Mesenchymal stem cell (in vitro differentiated cells and primary cell): ENCODE measurements around the gene THSD7A.

Source experiments
- DNase-seq: peaks from one replicate; pipeline ENCODE4 v3.0.0-alpha.2; 2013
- H2AFZ ChIP-seq: one replicate; pipeline ENCODE4 v1.6.1; 2013; ENCODE audit warnings: low read depth, mild to moderate bottlenecking, control low read depth, inconsistent platforms, low read length, moderate library complexity
- H2AK5ac ChIP-seq: 2 replicates; pipeline ENCODE4 v1.6.1; 2013; ENCODE audit warnings: low read length, moderate library complexity, mild to moderate bottlenecking, inconsistent platforms; ENCODE audit not compliant: severe bottlenecking
- H2BK120ac ChIP-seq: one replicate; pipeline ENCODE4 v1.6.1; 2013; ENCODE audit warnings: low read depth, mild to moderate bottlenecking, inconsistent platforms, low read length, moderate library complexity
- H2BK12ac ChIP-seq, 2 experiments: one replicate each; pipeline ENCODE4 v1.6.1; 2013; ENCODE audit warnings: inconsistent platforms in 2 of 2, low read length in 2 of 2, mild to moderate bottlenecking in 2 of 2, moderate library complexity in 2 of 2, control low read depth in 1 of 2
- H2BK15ac ChIP-seq: one replicate; pipeline ENCODE4 v1.6.1; 2013; ENCODE audit warnings: mild to moderate bottlenecking, low read depth, inconsistent platforms; ENCODE audit not compliant: poor library complexity, severe bottlenecking
- H2BK5ac ChIP-seq: 2 replicates; pipeline ENCODE4 v1.6.1; 2013; ENCODE audit warnings: low read depth, mild to moderate bottlenecking, low read length, control low read depth, inconsistent platforms; ENCODE audit not compliant: poor library complexity, severe bottlenecking
- H3K14ac ChIP-seq, 2 experiments: one replicate each; pipeline ENCODE4 v1.6.1; 2013; ENCODE audit warnings: inconsistent platforms in 2 of 2, low read length in 2 of 2, control low read depth in 1 of 2, mild to moderate bottlenecking in 1 of 2, moderate library complexity in 1 of 2
- H3K18ac ChIP-seq, 2 experiments: one replicate each; pipeline ENCODE4 v1.6.1; 2013; ENCODE audit warnings: inconsistent platforms in 2 of 2, low read length in 2 of 2, control low read depth in 1 of 2, low read depth in 1 of 2, mild to moderate bottlenecking in 1 of 2
- H3K23ac ChIP-seq, 2 experiments: one replicate each; pipeline ENCODE4 v1.6.1; 2013; ENCODE audit warnings: inconsistent platforms in 2 of 2, low read length in 2 of 2, mild to moderate bottlenecking in 2 of 2, moderate library complexity in 2 of 2, control low read depth in 1 of 2
- H3K27ac ChIP-seq: 2 replicates; pipeline ENCODE4 v1.5.1; 2013; ENCODE audit warnings: mild to moderate bottlenecking, moderate library complexity, low read length, control low read depth, inconsistent platforms; ENCODE audit not compliant: poor library complexity, severe bottlenecking
- H3K27me3 ChIP-seq, 2 experiments: 2 replicates each; pipeline versions ENCODE4 v1.6.1 to v1.7.0; 2013; ENCODE audit warnings: low read length in 2 of 2, mild to moderate bottlenecking in 2 of 2, moderate library complexity in 2 of 2, control low read depth in 1 of 2, inconsistent platforms in 1 of 2; ENCODE audit not compliant: control insufficient read depth in 1 of 2, insufficient read depth in 1 of 2
- H3K36me3 ChIP-seq, 2 experiments: 2 replicates each; pipeline versions ENCODE4 v1.6.1 to v1.7.0; 2013; ENCODE audit warnings: low read length in 2 of 2, control low read depth in 1 of 2, inconsistent platforms in 1 of 2, low read depth in 1 of 2, mild to moderate bottlenecking in 1 of 2; ENCODE audit not compliant: insufficient read depth in 2 of 2, control insufficient read depth in 1 of 2
- H3K4ac ChIP-seq, 2 experiments: one replicate each; pipeline ENCODE4 v1.6.1; 2013; ENCODE audit warnings: inconsistent platforms in 2 of 2, low read length in 2 of 2, mild to moderate bottlenecking in 2 of 2, moderate library complexity in 2 of 2, control low read depth in 1 of 2, low read depth in 1 of 2
- H3K4me1 ChIP-seq: 2 replicates; pipeline ENCODE4 v1.6.1; 2013; ENCODE audit warnings: low read depth, low read length, control low read depth; ENCODE audit not compliant: control insufficient read depth, insufficient read depth
- H3K4me2 ChIP-seq: 2 replicates; pipeline ENCODE4 v1.6.1; 2013; ENCODE audit warnings: low read length, mild to moderate bottlenecking, inconsistent platforms; ENCODE audit not compliant: poor library complexity, severe bottlenecking
- H3K4me3 ChIP-seq, 2 experiments: 2 replicates each; pipeline versions ENCODE4 v1.5.1 to v1.7.0; 2013; ENCODE audit warnings: low read length in 2 of 2, mild to moderate bottlenecking in 2 of 2, control low read depth in 1 of 2, low read depth in 1 of 2; ENCODE audit not compliant: insufficient read depth in 1 of 2
- H3K79me1 ChIP-seq: replicated peaks from 2 replicates; pipeline ENCODE4 v1.6.1; 2013; ENCODE audit warnings: mild to moderate bottlenecking, control low read depth, low read length, inconsistent platforms; ENCODE audit not compliant: poor library complexity, severe bottlenecking
- H3K9ac ChIP-seq: 2 replicates; pipeline ENCODE4 v1.7.0; 2013; ENCODE audit warnings: mild to moderate bottlenecking, low read length, moderate library complexity
- H3K9me3 ChIP-seq: 2 replicates; pipeline ENCODE4 v1.7.0; 2013; ENCODE audit warnings: mild to moderate bottlenecking, low read length; ENCODE audit not compliant: control insufficient read depth
- H4K8ac ChIP-seq: one replicate; pipeline ENCODE4 v1.6.1; 2013; ENCODE audit warnings: inconsistent platforms, mild to moderate bottlenecking, low read length, moderate library complexity
- H4K91ac ChIP-seq: one replicate; pipeline ENCODE4 v1.6.1; 2013; ENCODE audit warnings: mild to moderate bottlenecking, low read length, inconsistent platforms
- WGBS: methylation state at CpG from one replicate; pipeline ENCODE4 v1.1.7; 2013; ENCODE audit warnings: mixed read lengths; 5-methylcytosine and 5-hydroxymethylcytosine counted together

THSD7A gene

DNA sequence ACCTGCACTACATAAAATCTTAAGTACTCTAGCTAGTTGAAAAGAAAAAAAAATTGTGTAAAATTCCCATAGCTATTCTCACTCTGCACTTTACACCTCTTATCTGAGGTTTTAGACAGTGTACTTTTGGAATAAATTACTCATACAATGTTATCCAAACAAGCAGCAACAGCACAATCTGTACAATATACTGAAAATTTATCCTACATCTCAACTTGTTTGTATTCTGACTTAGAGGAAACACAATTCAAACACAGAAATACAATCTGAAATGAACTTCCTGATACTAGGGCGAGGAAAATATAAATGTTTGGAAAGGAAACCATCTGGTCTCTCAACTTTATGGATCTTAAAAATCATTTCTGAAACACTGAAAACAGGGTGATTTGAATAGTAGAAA, 381.7 kb downstream of the THSD7A start:
- no peak overlapping the region for H4K91ac ChIP-seq
- WGBS: no CpG with 5 or more reads among the region's 1 CpG

DNA sequence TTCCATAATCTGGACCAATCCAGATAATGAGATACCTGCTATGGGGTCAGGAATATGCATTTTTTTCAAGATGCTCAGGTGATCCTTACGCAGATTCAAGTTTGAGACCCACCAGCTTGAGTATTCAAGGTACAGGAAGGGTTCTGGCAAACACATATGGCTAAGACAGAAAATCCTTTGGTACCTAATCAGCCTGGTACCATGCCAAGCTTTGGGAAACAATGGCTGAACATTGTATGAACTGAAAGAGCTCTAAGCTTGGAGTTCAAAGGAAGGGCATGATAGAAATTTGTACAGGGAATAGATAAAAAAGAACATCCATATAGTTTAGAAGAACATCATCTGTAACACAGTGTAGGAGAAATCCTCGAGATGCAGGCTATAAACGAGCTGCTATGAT, 382.7 kb downstream of the THSD7A start:
- H3K4me3 ChIP-seq: no peak overlapping the region
- no peak overlapping the region for H2AK5ac ChIP-seq
- H2AFZ ChIP-seq: no peak overlapping the region
- no peak for DNase-seq
- H3K14ac ChIP-seq: no peak overlapping the region
- no peak overlapping the region for H4K91ac ChIP-seq
- no peak overlapping the region for H3K4ac ChIP-seq
- no peak overlapping the region for H2BK5ac ChIP-seq
- WGBS: 87% methylated on average over 3 of the region's 3 CpGs
- H3K27ac ChIP-seq: no peak overlapping the region
- no peaks in the 10 kb centered on the region for H3K9me3 ChIP-seq
- no peaks in the 10 kb centered on the region for H3K79me1 ChIP-seq
- no peaks in the 10 kb centered on the region for H3K27me3 ChIP-seq
- no peak overlapping the region for H3K23ac ChIP-seq
- H3K4me2 ChIP-seq: no peak overlapping the region
- H4K8ac ChIP-seq: no peak overlapping the region
- no peak overlapping the region for H2BK15ac ChIP-seq
- no peak overlapping the region for H2BK12ac ChIP-seq
- H3K18ac ChIP-seq: no peak overlapping the region
- no peak overlapping the region for H3K9ac ChIP-seq
- H3K4me1 ChIP-seq: no peaks in the 10 kb centered on the region
- no peaks in the 10 kb centered on the region for H3K36me3 ChIP-seq
- no peak overlapping the region for H2BK120ac ChIP-seq

More for the DNA sequence above, 381.7 kb downstream of the THSD7A start:
- no peak overlapping the region for H2BK120ac ChIP-seq
- H3K9me3 ChIP-seq: no peaks in the 10 kb centered on the region
- H3K79me1 ChIP-seq: no peaks in the 10 kb centered on the region
- H3K27me3 ChIP-seq: no peaks in the 10 kb centered on the region
- H2AK5ac ChIP-seq: no peak overlapping the region
- H2BK15ac ChIP-seq: no peak overlapping the region
- H3K4me3 ChIP-seq: no peak overlapping the region
- H3K4me2 ChIP-seq: no peak overlapping the region
- DNase-seq: peak; percentile 40
- no peak overlapping the region for H3K27ac ChIP-seq
- no peak overlapping the region for H2AFZ ChIP-seq
- no peak overlapping the region for H2BK12ac ChIP-seq
- H3K4ac ChIP-seq: no peak overlapping the region
- H3K36me3 ChIP-seq: no peaks in the 10 kb centered on the region
- no peak overlapping the region for H3K14ac ChIP-seq
- no peaks in the 10 kb centered on the region for H3K4me1 ChIP-seq
- H3K9ac ChIP-seq: no peak overlapping the region
- no peak overlapping the region for H2BK5ac ChIP-seq
- H3K23ac ChIP-seq: no peak overlapping the region
- no peak overlapping the region for H3K18ac ChIP-seq
- H4K8ac ChIP-seq: no peak overlapping the region

DNA sequence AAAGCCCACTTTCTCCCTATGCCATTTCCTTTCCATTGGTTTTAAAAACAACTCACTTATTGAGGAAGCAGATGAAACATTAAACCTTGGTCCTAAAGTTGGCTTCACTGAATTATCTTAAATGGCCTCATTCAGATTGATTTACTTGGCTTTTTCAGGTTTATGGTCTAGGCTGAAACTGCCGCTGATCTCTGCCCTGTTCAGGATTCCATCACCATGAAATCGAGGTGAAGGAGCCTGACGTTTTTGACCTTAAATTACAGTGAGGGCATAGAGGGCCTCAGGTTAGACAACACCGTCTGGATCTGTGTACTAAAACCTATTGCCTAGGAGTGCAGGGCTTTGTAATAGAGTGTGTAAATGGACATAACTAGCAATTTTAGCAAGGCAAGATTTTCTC, 383.7 kb downstream of the THSD7A start:
- Histone ChIP-seq H3K79me1 (no peaks in the 10 kb centered on the region), H3K4ac (peak overlapping the region in 1 of 2 experiments; percentile 64), H2BK12ac (no peak overlapping the region), H3K4me3 (no peak overlapping the region), H3K18ac (no peak overlapping the region), H2BK120ac (peak overlapping the region; percentile 8), H3K23ac (no peak overlapping the region), H3K9ac (no peak overlapping the region), H3K9me3 (no peaks in the 10 kb centered on the region), H3K36me3 (no peaks in the 10 kb centered on the region), H4K8ac (no peak overlapping the region), H4K91ac (no peak overlapping the region), H2BK5ac (no peak overlapping the region), H3K27ac (no peak overlapping the region), H3K14ac (no peak overlapping the region), H3K4me1 (no peaks in the 10 kb centered on the region), H2BK15ac (no peak overlapping the region), H2AK5ac (no peak overlapping the region), H2AFZ (no peak overlapping the region), H3K4me2 (no peak overlapping the region), H3K27me3 (no peaks in the 10 kb centered on the region)
- WGBS: 62% methylated on average over 4 of the region's 4 CpGs
- DNase-seq: no peak

DNA sequence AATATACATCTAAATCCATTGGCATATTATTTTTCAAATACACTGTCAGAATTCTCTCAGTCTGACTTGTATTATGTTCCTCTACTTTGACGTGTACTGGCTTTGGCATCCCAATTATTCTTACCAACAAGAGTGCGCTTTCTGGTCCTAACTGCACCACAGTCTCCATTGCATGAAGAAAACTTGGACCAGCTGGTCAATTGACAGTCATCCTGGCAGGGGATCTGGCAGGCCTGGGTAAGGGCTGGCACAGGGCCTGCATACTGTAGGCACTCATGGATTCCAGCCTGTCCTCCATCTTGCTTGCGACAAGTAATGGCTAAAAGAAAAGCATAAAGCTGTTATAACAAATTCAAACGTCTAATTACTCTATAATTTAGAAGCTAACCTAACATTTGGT, 384.9 kb downstream of the THSD7A start:
- DNase-seq: no peak
- no peak overlapping the region for H3K4me3 ChIP-seq
- H3K9me3 ChIP-seq: no peaks in the 10 kb centered on the region
- no peak overlapping the region for H2BK12ac ChIP-seq
- H2BK15ac ChIP-seq: no peak overlapping the region
- no peak overlapping the region for H3K23ac ChIP-seq
- H3K18ac ChIP-seq: no peak overlapping the region
- no peak overlapping the region for H3K27ac ChIP-seq
- H3K4me2 ChIP-seq: no peak overlapping the region
- no peaks in the 10 kb centered on the region for H3K36me3 ChIP-seq
- no peaks in the 10 kb centered on the region for H3K27me3 ChIP-seq
- no peak overlapping the region for H2BK5ac ChIP-seq
- no peak overlapping the region for H3K14ac ChIP-seq
- H2AFZ ChIP-seq: no peak overlapping the region
- H4K91ac ChIP-seq: no peak overlapping the region
- no peak overlapping the region for H4K8ac ChIP-seq
- H2BK120ac ChIP-seq: no peak overlapping the region
- over 99% methylated on average over 2 of the region's 4 CpGs for WGBS
- no peak overlapping the region for H3K9ac ChIP-seq
- no peaks in the 10 kb centered on the region for H3K79me1 ChIP-seq
- H3K4me1 ChIP-seq: no peaks in the 10 kb centered on the region
- no peak overlapping the region for H3K4ac ChIP-seq
- H2AK5ac ChIP-seq: no peak overlapping the region
